Mesothelial cell of epicardium (in vitro differentiated cells): ENCODE results near the gene CEP63. TPM values are rescaled to one million over a fixed set of nuclear protein-coding genes. Genes with fewer than 3 reads are reported as not detected.
A peak's percentile ranks its signal among the peaks of the same experiment; 100 is the strongest.

Experiments used
- DNase-seq, 2 experiments: peaks; one replicate each; pipeline ENCODE4 v3.0.0; 2021; ENCODE audit warnings: low spot score in 2 of 2; ENCODE audit not compliant: unreplicated experiment in 2 of 2
- H3K27ac Mint-ChIP-seq: 2 replicates; pipeline ENCODE4 v1.8.0; 2021; ENCODE audit warnings: mixed read lengths
- H3K27me3 Mint-ChIP-seq: 2 replicates; pipeline ENCODE4 v1.8.0; 2021; ENCODE audit warnings: low read depth, mixed read lengths
- H3K36me3 Mint-ChIP-seq: 2 replicates; pipeline ENCODE4 v1.8.0; 2021; ENCODE audit warnings: mixed read lengths
- H3K4me1 Mint-ChIP-seq: 2 replicates; pipeline ENCODE4 v1.8.0; 2021; ENCODE audit warnings: mixed read lengths
- H3K4me3 Mint-ChIP-seq: 2 replicates; pipeline ENCODE4 v1.8.0; 2021; ENCODE audit warnings: mild to moderate bottlenecking, moderate library complexity, mixed read lengths
- H3K9me3 Mint-ChIP-seq: 2 replicates; pipeline ENCODE4 v1.8.0; 2021; ENCODE audit warnings: mixed read lengths
- total RNA-seq: library from RNA; stranded (reverse); gene quantifications from 3 replicates; pipeline ENCODE4 v1.2.1, GENCODE V29; 2021
- TF ChIP-seq, protein P1 (sequence below): fragments of 200-600 bp; sonication (generic); IDR thresholded peaks from one replicate; pipeline ENCODE4 v1.5.0; 2021; ENCODE audit warnings: antibody characterized with exemption; ENCODE audit not compliant: unreplicated experiment

The CEP63 gene
- total RNA-seq, 1 donor from 2014 or later: 22.5 TPM

DNA sequence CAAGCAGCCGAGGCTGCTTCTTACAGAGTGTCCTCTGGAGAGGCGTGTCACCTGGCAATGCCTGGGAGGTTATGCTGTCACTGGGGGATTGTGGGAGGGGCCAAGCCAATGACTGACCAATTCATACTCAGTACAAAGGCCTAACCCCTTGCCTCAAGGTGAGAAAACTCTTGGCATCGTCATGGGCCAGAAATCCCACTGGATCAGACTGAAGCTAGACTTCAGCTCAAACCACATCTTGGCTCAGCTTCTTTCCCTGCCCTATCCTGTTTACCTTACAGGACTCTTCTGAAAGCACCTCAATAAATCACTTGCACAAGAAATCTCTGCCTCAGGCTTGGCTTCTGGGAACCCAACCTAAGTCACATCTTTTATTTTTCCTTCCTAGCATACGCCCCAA, 9.6 kb upstream of the CEP63 start:
- Mint-ChIP-seq H3K4me3 (no peak overlapping the region), H3K27me3 (no peaks in the 10 kb centered on the region), H3K9me3 (no peaks in the 10 kb centered on the region), H3K27ac (peak overlapping the region; percentile 91), H3K36me3 (peaks cover 26% of the 10 kb centered on the region), H3K4me1 (peaks cover 33% of the 10 kb centered on the region)
- DNase-seq: no peak
- TF ChIP-seq, protein P1, sequence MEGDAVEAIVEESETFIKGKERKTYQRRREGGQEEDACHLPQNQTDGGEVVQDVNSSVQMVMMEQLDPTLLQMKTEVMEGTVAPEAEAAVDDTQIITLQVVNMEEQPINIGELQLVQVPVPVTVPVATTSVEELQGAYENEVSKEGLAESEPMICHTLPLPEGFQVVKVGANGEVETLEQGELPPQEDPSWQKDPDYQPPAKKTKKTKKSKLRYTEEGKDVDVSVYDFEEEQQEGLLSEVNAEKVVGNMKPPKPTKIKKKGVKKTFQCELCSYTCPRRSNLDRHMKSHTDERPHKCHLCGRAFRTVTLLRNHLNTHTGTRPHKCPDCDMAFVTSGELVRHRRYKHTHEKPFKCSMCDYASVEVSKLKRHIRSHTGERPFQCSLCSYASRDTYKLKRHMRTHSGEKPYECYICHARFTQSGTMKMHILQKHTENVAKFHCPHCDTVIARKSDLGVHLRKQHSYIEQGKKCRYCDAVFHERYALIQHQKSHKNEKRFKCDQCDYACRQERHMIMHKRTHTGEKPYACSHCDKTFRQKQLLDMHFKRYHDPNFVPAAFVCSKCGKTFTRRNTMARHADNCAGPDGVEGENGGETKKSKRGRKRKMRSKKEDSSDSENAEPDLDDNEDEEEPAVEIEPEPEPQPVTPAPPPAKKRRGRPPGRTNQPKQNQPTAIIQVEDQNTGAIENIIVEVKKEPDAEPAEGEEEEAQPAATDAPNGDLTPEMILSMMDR: no peak

DNA sequence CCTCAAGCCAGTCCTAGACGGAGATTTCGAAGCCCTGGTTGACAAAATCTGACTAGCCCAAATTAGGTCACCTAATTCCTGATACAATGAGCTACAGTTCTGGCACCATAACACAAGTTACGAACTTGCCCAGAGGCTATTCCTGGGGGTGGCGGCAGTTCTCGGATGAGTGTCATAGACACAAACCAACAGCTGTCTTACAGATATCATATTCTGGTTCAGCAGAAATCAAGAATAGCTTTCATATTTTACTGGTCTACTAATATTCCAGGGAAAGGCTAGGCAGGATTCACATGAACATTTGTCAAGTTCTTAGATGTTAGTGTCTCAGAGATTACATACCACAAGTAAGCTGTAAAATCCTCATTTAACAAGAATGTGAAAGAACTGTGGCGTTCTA, 8.9 kb upstream of the CEP63 start:
- H3K4me1 Mint-ChIP-seq: peaks cover 33% of the 10 kb centered on the region
- no peaks in the 10 kb centered on the region for H3K27me3 Mint-ChIP-seq
- TF ChIP-seq, protein P1: no peak
- H3K27ac Mint-ChIP-seq: peak overlapping the region; percentile 91
- DNase-seq: no peak
- H3K9me3 Mint-ChIP-seq: no peaks in the 10 kb centered on the region
- H3K4me3 Mint-ChIP-seq: no peak overlapping the region
- peaks cover 27% of the 10 kb centered on the region for H3K36me3 Mint-ChIP-seq

DNA sequence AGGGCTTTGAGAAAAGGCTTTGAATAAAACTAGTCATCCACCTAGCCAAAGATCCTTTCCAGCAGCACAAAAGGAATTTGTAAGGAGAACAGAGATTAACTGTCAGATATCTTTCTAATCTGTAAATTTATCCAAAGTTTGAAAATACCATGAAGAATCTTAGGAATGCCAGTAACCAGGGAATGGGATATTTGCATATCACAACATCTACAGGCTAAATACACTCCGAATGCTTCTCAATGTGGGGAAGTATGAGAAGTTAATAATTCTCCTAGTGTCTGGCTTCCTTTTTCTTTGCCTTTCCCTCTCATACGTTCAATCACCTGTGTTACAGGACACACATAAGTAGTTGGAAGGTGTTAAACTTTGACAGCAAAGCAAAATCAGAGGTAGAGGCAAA, 7.9 kb upstream of the CEP63 start:
- H3K4me1 Mint-ChIP-seq: peaks cover 33% of the 10 kb centered on the region
- H3K36me3 Mint-ChIP-seq: peaks cover 31% of the 10 kb centered on the region
- peak overlapping the region; percentile 91 for H3K27ac Mint-ChIP-seq

DNA sequence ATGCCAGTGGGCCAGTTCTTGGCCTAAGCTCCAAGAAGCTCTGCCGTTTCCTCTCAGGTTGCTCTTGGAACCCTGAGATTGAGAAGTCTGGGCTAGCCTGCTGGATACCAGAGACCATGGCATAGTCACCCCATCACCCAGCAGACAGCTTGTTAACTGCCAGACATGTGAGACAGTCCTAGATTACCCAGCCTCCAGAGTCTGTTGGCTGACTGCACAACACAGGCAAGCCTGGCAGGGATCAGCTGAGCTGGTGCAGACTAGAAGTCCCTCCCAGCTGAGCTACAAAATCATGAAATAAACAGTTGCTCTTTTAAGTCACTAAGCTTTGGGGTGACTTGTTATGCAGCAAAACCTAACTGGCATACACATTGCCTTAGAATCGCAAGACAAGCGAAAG, 5.3 kb upstream of the CEP63 start:
- peaks cover 44% of the 10 kb centered on the region for H3K4me1 Mint-ChIP-seq
- H3K9me3 Mint-ChIP-seq: no peaks in the 10 kb centered on the region
- no peaks in the 10 kb centered on the region for H3K27me3 Mint-ChIP-seq
- H3K4me3 Mint-ChIP-seq: no peak overlapping the region
- TF ChIP-seq, protein P1: no peak
- no peak for DNase-seq
- H3K27ac Mint-ChIP-seq: peak overlapping the region; percentile 38
- H3K36me3 Mint-ChIP-seq: peaks cover 31% of the 10 kb centered on the region

More for the DNA sequence above, 7.9 kb upstream of the CEP63 start:
- Mint-ChIP-seq H3K27me3 (no peaks in the 10 kb centered on the region), H3K4me3 (no peak overlapping the region), H3K9me3 (no peaks in the 10 kb centered on the region)
- no peak for DNase-seq
- TF ChIP-seq, protein P1: no peak

DNA sequence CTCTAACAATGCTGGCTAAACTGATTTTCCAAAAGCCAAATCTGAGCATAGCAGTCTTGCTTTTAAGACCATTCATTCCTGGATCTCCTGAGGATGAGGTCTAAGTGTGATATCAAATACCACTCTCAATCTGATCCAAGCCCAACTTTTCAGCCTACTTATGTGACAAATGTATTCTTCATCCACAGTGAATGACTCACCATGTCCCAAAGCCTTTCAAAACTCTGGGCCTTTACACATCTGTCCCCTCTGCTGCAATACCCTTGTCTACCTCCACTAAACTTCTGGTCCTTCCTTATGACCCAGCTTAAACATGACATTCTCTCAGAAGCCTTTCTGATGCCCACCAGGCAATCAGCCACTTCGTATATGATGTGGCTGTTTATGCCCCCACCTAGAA, 4.7 kb upstream of the CEP63 start:
- Mint-ChIP-seq H3K27ac (no peak overlapping the region), H3K36me3 (peaks cover 31% of the 10 kb centered on the region), H3K4me3 (no peak overlapping the region), H3K27me3 (no peaks in the 10 kb centered on the region), H3K4me1 (peaks cover 41% of the 10 kb centered on the region), H3K9me3 (no peaks in the 10 kb centered on the region)
- DNase-seq: no peak
- TF ChIP-seq, protein P1: no peak

DNA sequence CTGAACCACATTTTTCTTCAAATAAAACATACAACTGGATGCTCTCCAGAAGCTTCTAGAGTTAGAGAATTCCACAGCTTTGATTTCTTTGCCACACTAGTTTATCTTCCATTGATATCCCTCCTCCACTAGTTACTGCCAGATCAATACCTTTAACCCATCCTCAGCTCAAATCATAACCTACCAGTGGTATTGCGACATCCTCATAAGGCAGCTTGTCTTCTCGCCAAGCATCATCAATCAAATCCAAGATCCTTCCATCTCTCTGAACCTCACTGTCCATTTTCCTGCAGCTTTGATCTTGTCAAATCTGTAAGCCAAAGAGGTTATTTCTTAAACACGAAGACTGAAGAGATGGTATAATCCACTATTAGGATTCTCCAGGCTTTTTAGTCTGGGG, 3.2 kb upstream of the CEP63 start:
- TF ChIP-seq, protein P1: no peak
- Mint-ChIP-seq H3K27ac (no peak overlapping the region), H3K4me3 (no peak overlapping the region), H3K27me3 (no peaks in the 10 kb centered on the region), H3K9me3 (no peaks in the 10 kb centered on the region), H3K36me3 (peaks cover 23% of the 10 kb centered on the region), H3K4me1 (peaks cover 40% of the 10 kb centered on the region)
- no peak for DNase-seq
